Erythroblast (primary cell): ENCODE data around the gene ASCL1.

ENCODE experiments used
- GATA1 ChIP-seq: IDR thresholded peaks from 2 replicates; pipeline ENCODE4 v1.6.1; 2011; ENCODE audit warnings: low read depth, mild to moderate bottlenecking, control low read depth, low read length, moderate library complexity
- POLR2A ChIP-seq: IDR thresholded peaks from 2 replicates; pipeline ENCODE4 v1.6.1; 2011; ENCODE audit warnings: mild to moderate bottlenecking, low read length

DNA sequence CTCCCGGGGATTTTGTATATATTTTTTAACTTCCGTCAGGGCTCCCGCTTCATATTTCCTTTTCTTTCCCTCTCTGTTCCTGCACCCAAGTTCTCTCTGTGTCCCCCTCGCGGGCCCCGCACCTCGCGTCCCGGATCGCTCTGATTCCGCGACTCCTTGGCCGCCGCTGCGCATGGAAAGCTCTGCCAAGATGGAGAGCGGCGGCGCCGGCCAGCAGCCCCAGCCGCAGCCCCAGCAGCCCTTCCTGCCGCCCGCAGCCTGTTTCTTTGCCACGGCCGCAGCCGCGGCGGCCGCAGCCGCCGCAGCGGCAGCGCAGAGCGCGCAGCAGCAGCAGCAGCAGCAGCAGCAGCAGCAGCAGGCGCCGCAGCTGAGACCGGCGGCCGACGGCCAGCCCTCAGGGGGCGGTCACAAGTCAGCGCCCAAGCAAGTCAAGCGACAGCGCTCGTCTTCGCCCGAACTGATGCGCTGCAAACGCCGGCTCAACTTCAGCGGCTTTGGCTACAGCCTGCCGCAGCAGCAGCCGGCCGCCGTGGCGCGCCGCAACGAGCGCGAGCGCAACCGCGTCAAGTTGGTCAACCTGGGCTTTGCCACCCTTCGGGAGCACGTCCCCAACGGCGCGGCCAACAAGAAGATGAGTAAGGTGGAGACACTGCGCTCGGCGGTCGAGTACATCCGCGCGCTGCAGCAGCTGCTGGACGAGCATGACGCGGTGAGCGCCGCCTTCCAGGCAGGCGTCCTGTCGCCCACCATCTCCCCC lies 777 bp downstream of the ASCL1 start:
- TF ChIP-seq POLR2A, result no peak
- no peak for TF ChIP-seq GATA1
